HG03045 (cell line): ENCODE measurements around the gene GATB.

Experiments used
- ATAC-seq: cut with Tn5 transposase; IDR thresholded peaks from one replicate; pipeline ENCODE4 v1.9.1; 2021; ENCODE audit warnings: mild to moderate bottlenecking, moderate library complexity; ENCODE audit not compliant: unreplicated experiment

The GATB gene

GRCh38 chr4:151656058-151656457 lies 104.7 kb downstream of the GATB start:
- no peak for ATAC-seq

GRCh38 chr4:151653548-151653918 lies 107.3 kb downstream of the GATB start:
- ATAC-seq, result no peak

DNA sequence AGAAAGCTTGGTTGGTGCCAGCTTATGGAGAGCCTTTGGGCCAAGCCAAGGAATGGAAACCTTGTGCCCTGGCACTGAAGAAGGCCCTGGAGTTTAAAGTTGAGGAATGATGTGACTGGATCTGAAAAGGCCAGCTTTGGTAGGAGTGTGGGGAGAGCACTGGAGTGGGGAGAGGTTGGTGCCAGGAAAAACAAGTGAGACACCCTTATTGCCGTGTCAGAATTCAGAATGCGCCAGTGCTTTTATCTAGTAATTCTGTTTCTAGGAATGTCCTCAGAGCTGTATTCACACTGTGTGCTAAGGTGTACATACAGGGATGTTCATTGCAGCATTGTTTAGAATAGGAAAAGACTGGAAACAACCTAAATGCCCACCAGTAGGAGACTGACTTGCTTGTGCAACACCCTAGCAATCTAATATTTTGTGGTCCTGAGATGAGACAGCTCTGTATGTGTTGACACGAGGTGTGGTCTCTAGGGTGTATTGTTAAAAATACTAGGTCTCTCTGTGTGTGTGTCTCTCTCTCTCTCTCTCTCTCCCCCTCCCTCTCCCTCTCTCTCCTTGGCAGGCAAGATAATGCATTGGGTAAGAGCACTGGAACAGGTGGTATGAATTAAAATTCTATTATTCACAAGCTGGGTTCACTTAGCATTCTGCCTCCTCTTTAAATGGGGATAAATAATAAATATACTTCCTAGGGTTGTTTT lies 107.8 kb downstream of the GATB start:
- ATAC-seq, result no peak

- no peak for ATAC-seq
Observed at GRCh38 chr4:151651496-151651895, 109.3 kb downstream of the GATB start.

- no peak for ATAC-seq
Observed at GRCh38 chr4:151649479-151649878, 111.3 kb downstream of the GATB start.

DNA sequence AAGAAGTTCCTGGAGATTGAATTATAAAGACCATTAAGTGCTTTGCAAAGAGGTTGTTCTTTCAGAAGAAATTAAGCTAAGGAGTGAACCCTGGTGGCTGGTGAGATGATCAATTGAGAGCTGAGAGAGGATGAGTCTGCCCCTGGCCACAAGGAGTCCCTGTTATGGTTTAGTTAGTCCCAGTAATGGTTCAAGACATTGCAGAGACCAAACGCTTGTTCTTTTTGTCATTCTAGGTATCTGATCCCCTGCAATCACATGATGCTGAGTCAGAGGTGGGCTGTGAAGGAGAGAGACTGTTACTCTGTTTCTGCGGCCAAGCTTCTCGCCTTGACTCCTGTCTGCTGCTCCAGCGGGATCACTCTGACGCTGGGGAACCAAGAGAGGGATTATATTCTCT lies 114.5 kb downstream of the GATB start:
- no peak for ATAC-seq

DNA sequence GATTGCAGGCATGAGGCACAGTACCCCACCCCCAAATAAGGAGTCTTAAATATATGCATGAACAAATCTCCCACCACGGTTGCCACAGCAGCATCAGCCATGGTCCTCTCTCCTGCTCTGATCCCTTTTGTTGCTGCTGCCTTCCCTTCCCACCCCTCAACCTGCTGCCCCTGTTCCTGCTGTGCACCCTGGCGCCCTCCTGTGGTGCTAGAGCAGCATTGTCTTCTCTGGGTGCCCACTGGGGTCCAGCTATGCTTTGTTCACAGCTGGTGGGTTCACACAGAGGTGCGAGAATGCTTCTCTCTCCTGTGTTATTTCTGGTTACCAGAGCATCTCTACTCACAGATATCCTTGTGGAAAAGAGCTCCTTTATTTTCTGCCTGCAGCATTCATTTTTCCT lies 116.2 kb downstream of the GATB start:
- no peak for ATAC-seq

DNA sequence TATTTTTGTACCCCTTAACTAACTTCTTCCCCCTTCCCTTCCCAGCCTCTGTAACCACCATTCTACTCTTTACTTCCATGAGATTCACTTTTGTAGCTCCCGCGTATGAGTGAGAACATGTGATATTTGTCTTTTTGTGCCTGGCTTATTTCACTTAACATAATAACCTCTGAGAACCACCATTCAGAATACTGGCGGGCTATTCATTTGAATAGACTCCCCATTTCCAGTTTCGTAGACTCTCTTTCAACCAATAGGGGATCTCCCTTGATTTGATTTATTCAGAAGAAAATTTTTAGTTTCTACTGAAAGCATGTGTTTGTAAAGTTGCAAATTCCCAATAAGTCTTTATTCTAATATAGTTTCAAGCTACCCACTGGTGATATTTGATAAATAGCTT lies 117.2 kb downstream of the GATB start:
- no peak for ATAC-seq

GRCh38 chr4:151641983-151642382 lies 118.8 kb downstream of the GATB start:
- ATAC-seq, result no peak

DNA sequence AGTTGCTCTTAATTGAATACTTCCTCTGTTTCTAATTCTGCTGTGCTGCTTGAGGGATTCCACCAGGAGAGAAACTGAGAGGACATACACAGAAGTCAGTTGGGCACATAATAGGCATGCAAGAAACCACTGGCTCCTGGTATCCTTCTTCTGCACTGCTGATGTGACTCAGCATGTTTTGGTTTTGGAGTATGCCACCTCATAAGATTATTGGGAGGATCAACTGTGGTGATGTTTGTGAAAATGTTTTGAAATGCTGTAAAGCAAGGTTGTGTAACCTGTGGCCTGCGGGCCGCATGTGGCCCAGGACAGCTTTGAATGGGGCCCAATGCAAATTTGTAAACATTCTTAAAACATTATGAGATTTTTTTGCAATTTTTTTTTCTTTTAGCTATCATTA lies 119.6 kb downstream of the GATB start:
- no peak for ATAC-seq

DNA sequence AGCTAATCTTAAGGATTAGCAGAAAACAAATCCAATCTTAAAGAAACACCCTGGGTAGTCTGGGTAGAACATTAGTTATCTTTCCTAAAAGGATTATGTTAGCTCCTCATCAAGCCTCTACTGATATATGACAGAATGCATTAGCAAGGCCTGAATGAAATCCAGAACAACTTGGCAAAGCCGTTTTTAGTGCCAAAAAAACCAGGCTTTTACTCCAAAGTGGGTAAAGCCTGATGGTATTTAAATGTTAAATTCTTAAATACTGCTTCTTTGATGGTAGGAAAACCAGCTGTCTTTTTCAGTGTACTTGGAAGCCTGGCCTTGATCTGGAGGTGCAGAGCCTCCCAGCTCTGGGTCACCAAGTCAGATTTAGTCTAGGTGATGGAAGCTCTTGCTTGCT lies 120.4 kb downstream of the GATB start:
- no peak for ATAC-seq

- no peak for ATAC-seq
Observed at GRCh38 chr4:151638295-151638858, 122.4 kb downstream of the GATB start.

GRCh38 chr4:151631349-151631748 lies 129.5 kb downstream of the GATB start:
- ATAC-seq, result no peak

GRCh38 chr4:151629097-151629783 lies 131.6 kb downstream of the GATB start:
- no peak for ATAC-seq

DNA sequence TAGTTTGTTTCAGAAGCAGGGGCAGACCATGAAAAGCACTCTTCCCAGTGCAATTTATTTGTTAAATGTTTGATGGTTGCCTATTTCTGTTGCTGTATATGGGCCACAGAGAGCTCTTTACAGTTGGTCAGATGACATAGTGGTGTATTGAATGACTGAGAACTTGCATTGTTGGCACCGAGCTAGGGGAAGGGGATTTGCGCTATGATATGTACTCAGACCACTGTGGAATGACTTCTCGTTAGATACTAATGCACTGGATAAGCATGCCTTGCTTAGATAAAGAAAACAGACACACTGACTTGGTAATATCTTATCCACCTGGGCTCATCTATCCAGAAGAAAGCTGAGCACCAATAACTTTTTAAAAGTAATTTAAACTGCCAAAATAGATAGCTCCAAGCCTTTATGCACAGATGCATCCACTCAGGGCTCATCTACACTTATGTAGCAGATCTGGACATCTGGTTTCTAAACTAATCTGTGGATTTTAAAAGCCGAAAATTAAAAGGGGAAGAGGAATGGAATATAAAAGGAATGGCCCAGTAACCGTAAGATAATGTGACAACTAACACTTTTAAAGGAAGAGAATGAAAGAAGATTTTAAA lies 132.7 kb downstream of the GATB start:
- no peak for ATAC-seq

- ATAC-seq, result no peak
Observed at GRCh38 chr4:151627491-151627890, 133.3 kb downstream of the GATB start.

DNA sequence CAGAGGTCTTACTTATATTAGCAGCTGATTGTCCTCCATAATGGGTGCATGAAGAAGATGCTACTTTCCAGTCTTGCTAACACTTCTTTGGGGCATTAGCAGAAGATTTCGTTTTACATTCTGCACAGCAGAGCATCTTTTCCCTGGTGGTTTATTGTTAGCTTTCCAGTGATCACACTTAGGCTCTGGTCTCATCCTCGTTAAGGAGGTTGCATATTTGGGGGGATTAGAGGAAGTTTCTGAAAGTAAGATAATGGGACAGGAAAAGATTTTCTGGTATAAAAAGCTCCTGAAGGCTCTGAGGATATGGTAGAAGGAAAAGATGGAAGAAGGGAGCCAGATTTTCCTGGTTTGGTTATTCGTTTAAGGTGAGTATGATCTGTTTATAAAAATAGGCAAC lies 134.1 kb downstream of the GATB start:
- ATAC-seq, result no peak

DNA sequence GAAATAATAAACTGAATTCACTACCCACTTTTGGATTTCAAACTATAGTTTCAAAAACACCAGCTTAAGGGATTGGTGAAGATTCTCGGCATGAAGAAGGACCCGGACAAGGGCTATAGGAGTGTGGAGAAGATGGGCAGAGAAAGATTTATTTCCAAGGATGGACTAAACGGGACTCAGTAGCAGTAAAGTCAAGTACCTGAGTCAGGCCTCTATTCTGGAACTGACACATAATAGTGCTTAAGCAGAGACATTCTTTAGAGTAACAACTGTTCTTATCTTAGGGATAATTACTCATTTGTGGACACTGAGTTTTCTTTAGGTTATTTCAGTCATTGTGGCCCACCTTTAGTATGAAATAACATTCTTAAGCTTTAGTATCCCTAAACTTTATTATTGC lies 134.6 kb downstream of the GATB start:
- ATAC-seq, result no peak

DNA sequence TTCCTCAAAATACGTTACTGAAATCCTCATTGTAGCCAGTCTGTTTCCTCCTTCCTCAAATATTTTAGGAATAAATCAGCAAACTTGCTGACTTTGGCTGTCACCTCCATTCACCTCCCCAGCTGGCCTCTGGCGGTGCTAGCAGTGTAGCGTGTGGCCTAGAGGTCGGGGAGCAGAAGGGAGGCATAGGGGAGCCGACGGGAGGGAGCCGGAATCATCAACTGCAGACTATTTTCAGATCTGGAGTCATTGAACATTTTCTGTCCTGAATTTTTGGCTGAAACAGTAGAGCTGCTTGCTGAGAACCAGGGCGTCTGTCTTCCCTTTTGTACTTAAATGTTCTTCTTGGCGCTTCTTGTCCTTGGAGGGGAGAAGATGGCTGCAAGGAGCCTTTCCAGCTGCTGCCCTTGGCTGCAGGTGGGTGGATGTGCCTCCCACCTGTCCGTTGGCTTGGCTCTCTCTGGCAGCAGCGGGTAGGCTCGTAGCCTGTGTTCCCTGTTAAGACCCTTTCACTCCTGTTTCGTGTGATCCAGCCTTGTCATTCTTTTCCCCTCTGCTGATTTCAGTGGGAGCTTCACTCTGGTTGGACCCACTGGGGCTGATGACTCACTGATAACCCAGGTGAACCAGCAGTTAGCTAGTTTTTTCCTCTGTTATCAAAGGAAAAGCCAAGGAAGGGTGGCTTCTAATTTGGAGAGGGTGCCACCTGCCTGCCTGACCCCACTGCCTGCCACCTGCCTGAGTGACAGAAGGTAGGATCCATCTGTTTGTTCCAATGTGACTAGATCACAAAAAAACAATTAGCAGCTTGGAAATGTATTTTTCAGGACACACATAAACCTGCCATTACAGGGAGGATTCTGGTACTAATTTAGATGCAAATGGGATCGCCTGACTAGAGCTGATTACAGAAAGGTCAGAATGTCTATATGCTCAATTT lies 135.9 kb downstream of the GATB start:
- no peak for ATAC-seq
